Endothelial cell (in vitro differentiated cells): ENCODE measurements around the gene PDK4. TPM values are rescaled to one million over a fixed set of nuclear protein-coding genes. Genes with fewer than 3 reads are reported as not detected.

Experiments used
- DNase-seq: peaks from one replicate; pipeline ENCODE4 v3.0.0; 2021; ENCODE audit warnings: low spot score
- H3K27ac Mint-ChIP-seq: one replicate; pipeline ENCODE4 v1.8.0; 2021; ENCODE audit warnings: mixed read lengths, inconsistent platforms; ENCODE audit not compliant: unreplicated experiment
- H3K27me3 Mint-ChIP-seq: one replicate; pipeline ENCODE4 v1.8.0; 2021; ENCODE audit warnings: mild to moderate bottlenecking, moderate library complexity, mixed read lengths, inconsistent platforms; ENCODE audit not compliant: unreplicated experiment
- H3K36me3 Mint-ChIP-seq: one replicate; pipeline ENCODE4 v1.8.0; 2021; ENCODE audit warnings: mild to moderate bottlenecking, low read depth, mixed read lengths, inconsistent platforms; ENCODE audit not compliant: unreplicated experiment
- H3K4me1 Mint-ChIP-seq: one replicate; pipeline ENCODE4 v1.8.0; 2021; ENCODE audit warnings: mild to moderate bottlenecking, mixed read lengths, inconsistent platforms; ENCODE audit not compliant: unreplicated experiment
- H3K4me3 Mint-ChIP-seq: one replicate; pipeline ENCODE4 v1.8.0; 2021; ENCODE audit warnings: mild to moderate bottlenecking, mixed read lengths, inconsistent platforms; ENCODE audit not compliant: unreplicated experiment
- H3K9me3 Mint-ChIP-seq: one replicate; pipeline ENCODE4 v1.8.0; 2021; ENCODE audit warnings: mixed read lengths, inconsistent platforms; ENCODE audit not compliant: unreplicated experiment
- total RNA-seq: library from RNA; stranded (reverse); fragmentation: NEBNext Ultra II Directional; extraction: Animal tissue kit (Norgen Biotek cat#: 25700); gene quantifications from one replicate; pipeline ENCODE4 v1.2.1, GENCODE V29; 2021; ENCODE audit not compliant: unreplicated experiment
- TF ChIP-seq, protein P1 (sequence below): fragments of 200-600 bp; sonication (generic); IDR thresholded peaks from one replicate; pipeline ENCODE4 v1.5.0; 2021; ENCODE audit warnings: antibody characterized with exemption; ENCODE audit not compliant: unreplicated experiment

Gene PDK4
- total RNA-seq, 1 donor from 2014 or later, result 0.23 TPM

DNA sequence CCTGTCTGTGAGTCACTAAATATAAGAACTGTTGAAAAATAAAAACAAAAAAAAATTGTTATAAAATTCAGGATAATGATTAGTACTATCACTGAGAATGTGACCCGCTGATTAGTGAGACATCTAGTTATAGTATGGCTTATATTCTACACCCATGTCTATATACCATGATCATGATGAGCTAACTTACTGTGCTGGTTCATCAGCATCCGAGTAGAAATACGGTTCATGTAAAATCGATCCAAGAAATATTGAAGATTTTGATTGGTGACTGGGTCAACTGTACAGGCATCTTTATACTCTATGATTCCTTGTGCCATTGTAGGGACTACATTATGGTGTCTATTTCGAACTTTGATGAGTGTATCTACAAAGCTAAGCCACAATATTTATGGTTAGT, 3.7 kb downstream of the PDK4 start:
- Mint-ChIP-seq H3K4me1 (peaks cover 11% of the 10 kb centered on the region), H3K4me3 (no peak overlapping the region), H3K9me3 (no peaks in the 10 kb centered on the region), H3K27me3 (peaks cover 6% of the 10 kb centered on the region), H3K27ac (no peak overlapping the region), H3K36me3 (no peaks in the 10 kb centered on the region)
- TF ChIP-seq, protein P1, sequence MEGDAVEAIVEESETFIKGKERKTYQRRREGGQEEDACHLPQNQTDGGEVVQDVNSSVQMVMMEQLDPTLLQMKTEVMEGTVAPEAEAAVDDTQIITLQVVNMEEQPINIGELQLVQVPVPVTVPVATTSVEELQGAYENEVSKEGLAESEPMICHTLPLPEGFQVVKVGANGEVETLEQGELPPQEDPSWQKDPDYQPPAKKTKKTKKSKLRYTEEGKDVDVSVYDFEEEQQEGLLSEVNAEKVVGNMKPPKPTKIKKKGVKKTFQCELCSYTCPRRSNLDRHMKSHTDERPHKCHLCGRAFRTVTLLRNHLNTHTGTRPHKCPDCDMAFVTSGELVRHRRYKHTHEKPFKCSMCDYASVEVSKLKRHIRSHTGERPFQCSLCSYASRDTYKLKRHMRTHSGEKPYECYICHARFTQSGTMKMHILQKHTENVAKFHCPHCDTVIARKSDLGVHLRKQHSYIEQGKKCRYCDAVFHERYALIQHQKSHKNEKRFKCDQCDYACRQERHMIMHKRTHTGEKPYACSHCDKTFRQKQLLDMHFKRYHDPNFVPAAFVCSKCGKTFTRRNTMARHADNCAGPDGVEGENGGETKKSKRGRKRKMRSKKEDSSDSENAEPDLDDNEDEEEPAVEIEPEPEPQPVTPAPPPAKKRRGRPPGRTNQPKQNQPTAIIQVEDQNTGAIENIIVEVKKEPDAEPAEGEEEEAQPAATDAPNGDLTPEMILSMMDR, result no peak
- no peak for DNase-seq

DNA sequence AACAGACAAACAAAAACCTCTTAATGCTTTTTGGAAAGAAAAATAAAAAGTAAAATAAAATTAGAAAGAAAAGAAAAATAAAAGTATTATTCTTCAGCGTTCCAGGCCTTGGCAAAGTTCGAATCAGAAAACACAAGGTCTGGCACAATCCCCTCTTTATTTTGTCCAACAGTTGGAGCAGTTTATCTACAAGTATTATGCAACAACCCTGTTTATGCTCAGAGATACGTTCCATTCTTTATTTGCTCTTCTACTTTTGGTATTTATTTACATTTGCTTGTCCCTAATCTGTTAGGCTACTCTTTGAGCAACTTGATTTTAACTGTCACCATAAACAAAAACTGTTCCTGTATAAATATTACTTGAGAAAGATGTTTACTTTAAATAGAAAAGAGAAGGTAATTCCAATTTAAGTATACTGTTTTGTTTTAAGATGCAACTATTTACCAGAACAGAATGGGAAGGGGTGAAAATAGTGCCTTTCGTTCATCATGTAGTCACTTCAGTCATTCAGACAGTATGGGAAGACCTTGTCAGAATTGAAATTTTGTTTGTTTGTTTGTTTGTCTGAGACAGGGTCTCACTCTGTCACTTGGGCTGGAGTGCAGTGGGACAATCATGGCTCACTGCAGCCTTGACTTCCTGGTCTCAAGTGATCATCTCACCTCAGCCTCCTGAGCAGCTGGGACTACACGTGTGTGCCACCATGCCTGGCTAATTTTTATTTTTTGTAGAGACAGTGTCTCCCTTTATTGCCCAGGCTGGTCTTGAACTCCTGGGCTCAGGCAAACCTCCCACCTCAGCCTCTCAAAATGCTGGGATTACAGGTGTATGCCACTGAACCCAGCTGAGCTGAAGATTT, 5.7 kb downstream of the PDK4 start:
- no peak overlapping the region for H3K4me3 Mint-ChIP-seq

DNA sequence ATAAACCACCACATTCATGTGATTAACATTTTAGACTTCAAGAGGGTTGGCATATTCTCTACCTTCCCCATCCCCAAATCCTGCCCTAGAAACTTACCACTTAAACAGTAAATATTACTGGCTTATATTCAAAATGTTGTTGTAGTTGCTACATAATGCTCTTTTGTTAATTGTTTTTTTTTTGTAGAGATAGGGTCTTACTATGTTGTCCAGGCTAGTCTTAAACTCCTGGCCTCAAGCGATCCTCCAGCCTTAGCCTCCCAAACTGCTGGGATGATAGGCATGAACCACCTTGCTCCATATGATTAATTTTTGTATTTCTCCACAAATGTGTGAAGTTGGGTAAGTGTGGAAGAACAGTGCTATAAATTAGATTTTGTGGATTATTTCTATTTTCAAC, 6.5 kb downstream of the PDK4 start:
- Mint-ChIP-seq H3K27me3 (no peaks in the 10 kb centered on the region), H3K27ac (no peak overlapping the region), H3K4me3 (no peak overlapping the region), H3K9me3 (no peaks in the 10 kb centered on the region), H3K36me3 (no peaks in the 10 kb centered on the region), H3K4me1 (peaks cover 8% of the 10 kb centered on the region)
- DNase-seq, result no peak
- TF ChIP-seq, protein P1, result no peak

More for the DNA sequence above, 5.7 kb downstream of the PDK4 start:
- Mint-ChIP-seq H3K36me3 (no peaks in the 10 kb centered on the region), H3K27ac (no peak overlapping the region), H3K4me1 (peaks cover 9% of the 10 kb centered on the region), H3K9me3 (no peaks in the 10 kb centered on the region), H3K27me3 (peaks cover 3% of the 10 kb centered on the region)
- DNase-seq, result no peak
- TF ChIP-seq, protein P1, result no peak

DNA sequence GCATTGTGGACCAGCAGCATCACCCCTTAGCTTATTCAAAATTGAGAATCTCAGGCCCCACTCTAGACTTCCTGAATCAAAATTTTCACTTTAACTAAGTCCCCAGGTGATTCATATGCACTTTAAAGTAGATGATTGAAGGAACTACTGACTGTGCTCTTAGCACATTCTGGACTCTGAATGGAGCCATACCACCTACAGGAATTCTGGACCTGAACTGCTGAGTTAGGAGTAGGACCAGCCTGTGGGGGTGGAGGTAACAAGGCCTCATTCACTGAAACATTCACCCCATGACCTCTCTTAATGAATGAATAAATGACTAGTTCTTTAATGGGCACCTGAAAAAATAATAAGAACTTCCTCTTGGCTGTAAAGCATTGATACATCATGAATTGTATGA, 7.3 kb downstream of the PDK4 start:
- peaks cover 8% of the 10 kb centered on the region for H3K4me1 Mint-ChIP-seq
- no peak overlapping the region for H3K27ac Mint-ChIP-seq
- H3K9me3 Mint-ChIP-seq, result no peaks in the 10 kb centered on the region
- TF ChIP-seq, protein P1, result no peak
- no peak for DNase-seq
- no peaks in the 10 kb centered on the region for H3K36me3 Mint-ChIP-seq
- no peak overlapping the region for H3K4me3 Mint-ChIP-seq
- no peaks in the 10 kb centered on the region for H3K27me3 Mint-ChIP-seq

DNA sequence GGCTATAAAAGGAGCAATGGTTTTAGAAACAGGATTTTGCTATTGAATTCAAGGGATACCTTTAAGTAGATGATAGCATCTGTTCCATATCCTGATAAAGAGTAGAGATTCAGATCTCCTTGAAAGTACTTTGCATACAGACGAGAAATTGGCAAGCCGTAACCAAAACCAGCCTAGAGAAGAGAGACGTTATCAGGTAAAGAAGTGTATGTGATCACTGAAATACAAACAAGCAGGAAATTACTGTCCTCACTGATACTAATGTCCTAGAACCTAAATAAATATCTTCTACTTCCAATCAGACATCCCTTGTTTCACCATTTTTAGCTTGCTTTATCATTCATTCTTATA, 9.4 kb downstream of the PDK4 start:
- no peaks in the 10 kb centered on the region for H3K36me3 Mint-ChIP-seq

More for the DNA sequence above, 9.4 kb downstream of the PDK4 start:
- no peak for DNase-seq
- H3K9me3 Mint-ChIP-seq, result no peaks in the 10 kb centered on the region
- H3K4me1 Mint-ChIP-seq, result peaks cover 8% of the 10 kb centered on the region
- no peaks in the 10 kb centered on the region for H3K27me3 Mint-ChIP-seq
- no peak overlapping the region for H3K27ac Mint-ChIP-seq
- TF ChIP-seq, protein P1, result no peak
- no peak overlapping the region for H3K4me3 Mint-ChIP-seq
